Lower leg skin (tissue), 4 donors: Measurements from ENCODE around the gene CRY2. TPM values are rescaled to one million over a fixed set of nuclear protein-coding genes. Genes with fewer than 3 reads are reported as not detected.

Source experiments
- DNase-seq, 2 donors: peaks; one replicate each; pipeline ENCODE4 v3.0.0-alpha.2; 2019; ENCODE audit warnings: low spot score in 2 of 2
- H3K4me3 ChIP-seq: fragments of 200-600 bp; sonication (generic); 2 replicates; pipeline ENCODE4 v1.5.1; 2017; ENCODE audit warnings: mild to moderate bottlenecking, low read depth; ENCODE audit not compliant: poor library complexity, severe bottlenecking
- CTCF ChIP-seq, 3 donors: fragments of 450-650 bp; IDR thresholded peaks; one replicate each; pipeline ENCODE4 v1.5.1; 2016; ENCODE audit warnings: antibody characterized with exemption in 3 of 3, mild to moderate bottlenecking in 3 of 3, moderate library complexity in 2 of 3
- POLR2A ChIP-seq, 2 donors: fragments of 450-650 bp; IDR thresholded peaks; one replicate each; pipeline ENCODE4 v1.6.1; 2016 to 2017; ENCODE audit warnings: antibody characterized with exemption in 2 of 2, mild to moderate bottlenecking in 1 of 2, moderate library complexity in 1 of 2
- WGBS, 2 donors: methylation state at CpG; one replicate each; pipeline ENCODE4 v1.1.5; 2018; 5-methylcytosine and 5-hydroxymethylcytosine counted together
- intact Hi-C: fragments of 100-400 bp; cut with DNase I; formaldehyde crosslinking; loops from one replicate; pipeline ENCODE4 v1.15.0; 2023; ENCODE audit warnings: low total_unique reads
- total RNA-seq, 4 donors: library from RNA; depleted of rRNA; stranded (reverse); fragments of >200 nt; gene quantifications; one replicate each; pipeline ENCODE4 v1.1.0, GENCODE V29; 2016

Gene CRY2
- total RNA-seq, 4 donors from 2014 or later = 59.6 to 92.1 (median 70.1) TPM

GRCh38 chr11:45924927-45925326, 77.7 kb downstream of the CRY2 start:
- no peak for TF ChIP-seq CTCF (IDR thresholded peaks at IDR 0.05)
- TF ChIP-seq POLR2A (IDR thresholded peaks at IDR 0.05) = no peak
- intact Hi-C loops = no loop called here
- peak in 1 of 2 donors; percentile 70 for DNase-seq
- 87 to 88% methylated on average over 6 of the region's 6 CpGs for WGBS, 2 donors
- no peak overlapping the region for H3K4me3 ChIP-seq

- no peak overlapping the region for H3K4me3 ChIP-seq
- TF ChIP-seq POLR2A (IDR thresholded peaks at IDR 0.05) (no peak), CTCF (IDR thresholded peaks at IDR 0.05) (no peak)
- WGBS, 2 donors = 74 to 79% methylated on average over 3 of the region's 3 CpGs
- peak in 1 of 2 donors; percentile 57 for DNase-seq
- intact Hi-C loops = no loop called here
Measured at GRCh38 chr11:45925550-45925949, 78.3 kb downstream of the CRY2 start.

- 54 to 58% methylated on average over 12 of the region's 12 CpGs for WGBS, 2 donors
- intact Hi-C loops = no loop called here
- no peak overlapping the region for H3K4me3 ChIP-seq
- no peak for TF ChIP-seq POLR2A (IDR thresholded peaks at IDR 0.05)
- no peak for TF ChIP-seq CTCF (IDR thresholded peaks at IDR 0.05)
- peak in 1 of 2 donors; percentile 84 for DNase-seq
Measured at GRCh38 chr11:45926001-45926401, 78.7 kb downstream of the CRY2 start.

- H3K4me3 ChIP-seq = no peak overlapping the region
- peak in 1 of 2 donors; percentile 83 for DNase-seq
- TF ChIP-seq POLR2A (IDR thresholded peaks at IDR 0.05) = no peak
- no peak for TF ChIP-seq CTCF (IDR thresholded peaks at IDR 0.05)
- 85 to 87% methylated on average over 12 of the region's 12 CpGs for WGBS, 2 donors
- intact Hi-C loops = no loop called here
Measured at GRCh38 chr11:45926536-45927331, 79.5 kb downstream of the CRY2 start.

- intact Hi-C loops = no loop called here
- WGBS, 2 donors = 69 to 79% methylated on average over 14 to 15 of the region's 15 CpGs
- TF ChIP-seq POLR2A (IDR thresholded peaks at IDR 0.05) = no peak
- no peak overlapping the region for H3K4me3 ChIP-seq
- peak in 1 of 2 donors; percentile 72 for DNase-seq
Measured at GRCh38 chr11:45927332-45927683, 80.0 kb downstream of the CRY2 start.

GRCh38 chr11:45927684-45928413, 80.6 kb downstream of the CRY2 start:
- intact Hi-C loops = no loop called here
- WGBS, 2 donors = 82 to 88% methylated on average over 24 to 27 of the region's 27 CpGs
- TF ChIP-seq CTCF (IDR thresholded peaks at IDR 0.05) = no peak
- TF ChIP-seq POLR2A (IDR thresholded peaks at IDR 0.05) = no peak

More at GRCh38 chr11:45927684-45928413, 80.6 kb downstream of the CRY2 start:
- no peak overlapping the region for H3K4me3 ChIP-seq
- peak in 1 of 2 donors; percentile 81 for DNase-seq
